ENCODE results near the gene SLC7A4.
"Not testable (repeated sequence)": the region's sequence is repeated elsewhere in the genome, so short reads cannot be mapped to it uniquely, and the experiment has no call there.

The SLC7A4 gene

DNA sequence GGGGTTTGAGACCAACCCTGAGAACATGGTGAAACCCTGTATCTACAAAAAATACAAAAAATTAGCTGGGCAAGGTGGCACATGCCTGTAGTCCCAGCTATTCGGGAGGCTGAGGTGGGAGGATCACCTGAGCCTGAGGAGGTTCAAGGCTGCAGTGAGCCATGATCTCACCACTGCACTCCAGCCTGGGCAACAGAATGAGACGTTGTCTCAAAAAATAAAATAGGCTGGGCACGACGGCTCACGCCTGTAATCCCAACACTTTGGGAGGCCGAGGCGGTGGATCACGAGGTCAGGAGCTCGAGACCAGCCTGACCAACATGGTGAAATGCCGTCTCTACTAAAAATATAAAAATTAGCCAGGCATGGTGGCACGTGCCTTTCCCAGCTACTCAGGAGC lies 32.1 kb upstream of the SLC7A4 start:
- not testable (repeated sequence) for DNase-seq

DNA sequence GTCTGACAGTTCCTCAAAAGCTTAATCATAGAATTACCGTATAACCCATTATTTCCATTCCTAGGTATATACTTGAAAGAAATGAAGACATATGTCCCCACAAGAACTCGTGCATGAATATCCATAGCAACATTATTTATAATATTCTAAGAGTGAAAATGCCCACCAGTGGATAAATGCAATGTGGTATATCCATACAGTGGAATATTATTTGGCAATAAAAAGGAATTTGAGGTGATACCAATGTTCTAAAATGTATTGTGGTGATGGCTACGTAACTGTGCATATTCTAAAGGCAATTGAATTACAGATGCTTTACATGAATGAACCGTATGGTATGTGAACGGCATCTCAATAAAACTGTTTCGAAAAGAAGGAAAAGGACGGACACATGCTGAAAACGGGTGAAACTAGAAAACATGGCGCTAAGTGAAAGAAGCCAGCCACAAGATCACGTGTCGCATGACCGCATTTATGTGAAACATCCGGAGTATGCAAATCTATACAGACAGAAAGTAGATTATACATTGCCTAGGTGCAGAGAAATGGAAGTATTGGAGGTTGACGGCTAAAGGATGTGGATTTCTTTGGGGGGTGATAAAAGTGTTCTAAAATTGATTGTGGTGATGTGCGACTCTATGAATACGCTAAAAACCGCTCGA lies 29.4 kb upstream of the SLC7A4 start:
- DNase-seq, result not testable (repeated sequence)

DNA sequence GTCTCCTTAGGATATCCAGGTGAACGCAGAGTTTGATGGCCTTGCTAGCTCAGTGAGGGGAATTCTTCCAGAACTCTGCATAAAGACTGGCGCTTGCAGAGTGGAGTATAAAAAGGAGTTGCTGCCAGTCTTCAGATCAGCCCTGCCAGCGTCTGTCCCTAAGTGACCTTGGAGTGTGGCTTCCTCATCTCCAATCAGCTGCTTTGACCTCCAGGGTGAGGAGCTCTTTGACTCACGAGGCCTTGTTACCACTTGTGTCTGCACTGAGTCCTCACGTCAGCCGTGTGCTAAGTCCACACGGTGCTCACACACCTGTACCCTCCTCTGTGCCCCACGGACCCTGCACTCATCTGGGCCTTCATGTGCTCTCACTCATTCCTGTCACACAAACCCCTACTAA lies 28.0 kb upstream of the SLC7A4 start:
- not testable (repeated sequence) for DNase-seq

DNA sequence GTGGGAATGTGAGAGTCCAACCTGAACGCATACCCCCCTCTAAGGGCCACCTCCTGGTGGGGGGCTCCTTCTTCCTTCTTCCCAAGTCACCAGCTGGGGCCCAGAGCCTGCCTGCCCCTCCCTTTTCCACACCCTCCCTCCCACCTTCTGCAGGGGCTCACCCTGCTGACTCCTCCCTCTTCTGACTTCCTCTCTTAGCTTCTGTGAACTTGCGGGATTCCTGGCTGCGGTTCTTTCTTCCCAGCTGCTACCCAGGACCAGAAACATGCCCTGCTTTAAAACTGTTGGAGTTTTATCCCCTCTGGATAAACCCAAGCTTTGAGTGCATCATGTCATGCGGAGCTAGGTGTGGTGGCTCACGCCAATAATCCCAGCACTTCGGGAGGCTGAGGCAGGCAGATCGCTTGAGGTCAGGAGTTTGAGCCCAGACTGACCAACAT lies 23.5 kb upstream of the SLC7A4 start:
- no peak for DNase-seq

DNA sequence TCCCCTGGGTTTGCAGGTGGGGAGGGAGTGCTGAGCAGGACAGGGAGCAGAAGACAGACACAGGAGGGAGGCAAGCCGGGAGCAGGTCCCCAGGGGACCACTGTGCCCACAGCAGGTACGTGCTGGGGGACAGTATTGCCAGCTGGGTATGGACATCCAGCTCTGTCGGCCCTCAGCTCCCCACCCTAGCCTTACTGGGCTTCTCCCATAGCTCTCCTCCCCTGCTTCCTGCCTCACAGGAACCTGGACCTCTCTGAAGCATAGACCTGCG lies 23.1 kb upstream of the SLC7A4 start:
- DNase-seq, result no peak

DNA sequence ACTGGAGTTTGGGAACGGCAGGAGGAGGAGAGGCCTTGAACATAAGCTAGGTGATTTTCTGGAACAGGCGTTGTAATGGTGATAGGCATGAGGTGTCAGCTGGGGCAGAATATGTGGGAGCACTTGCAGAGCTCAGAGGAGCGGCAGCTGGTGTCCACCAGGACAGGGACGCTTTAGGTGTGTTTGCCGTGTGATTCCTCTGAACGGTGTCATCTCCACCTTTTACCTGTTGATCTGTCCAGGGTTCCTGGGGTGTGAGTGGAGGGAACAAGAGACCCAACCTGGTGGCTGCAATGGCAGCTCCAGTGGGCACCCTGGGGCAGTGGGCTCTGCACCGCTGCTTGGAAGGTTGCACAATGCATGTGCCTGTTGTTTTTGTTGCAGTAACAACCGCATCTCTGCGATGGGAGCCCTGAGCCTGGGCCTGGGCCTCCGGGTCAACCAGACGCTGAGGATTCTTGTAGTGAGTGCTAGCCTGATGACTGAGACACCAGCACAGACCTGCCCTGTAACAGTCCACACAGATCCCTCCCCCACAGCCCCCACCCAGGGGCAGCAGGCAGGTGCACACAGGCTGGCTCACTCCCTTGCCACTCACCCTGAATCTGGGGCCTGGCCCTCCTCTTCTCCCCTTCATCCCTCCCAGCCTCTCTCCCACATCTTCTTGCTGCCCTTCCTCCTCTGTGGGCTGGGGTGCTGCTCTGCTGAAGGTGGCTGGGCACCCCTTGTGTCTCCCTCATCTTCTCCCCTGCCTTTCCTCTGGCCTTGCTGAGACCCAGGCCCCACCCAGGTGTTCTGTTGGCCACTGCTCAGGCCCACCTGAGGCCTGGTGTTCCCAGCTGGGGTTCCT lies 22.6 kb upstream of the SLC7A4 start:
- DNase-seq, result no peak

DNA sequence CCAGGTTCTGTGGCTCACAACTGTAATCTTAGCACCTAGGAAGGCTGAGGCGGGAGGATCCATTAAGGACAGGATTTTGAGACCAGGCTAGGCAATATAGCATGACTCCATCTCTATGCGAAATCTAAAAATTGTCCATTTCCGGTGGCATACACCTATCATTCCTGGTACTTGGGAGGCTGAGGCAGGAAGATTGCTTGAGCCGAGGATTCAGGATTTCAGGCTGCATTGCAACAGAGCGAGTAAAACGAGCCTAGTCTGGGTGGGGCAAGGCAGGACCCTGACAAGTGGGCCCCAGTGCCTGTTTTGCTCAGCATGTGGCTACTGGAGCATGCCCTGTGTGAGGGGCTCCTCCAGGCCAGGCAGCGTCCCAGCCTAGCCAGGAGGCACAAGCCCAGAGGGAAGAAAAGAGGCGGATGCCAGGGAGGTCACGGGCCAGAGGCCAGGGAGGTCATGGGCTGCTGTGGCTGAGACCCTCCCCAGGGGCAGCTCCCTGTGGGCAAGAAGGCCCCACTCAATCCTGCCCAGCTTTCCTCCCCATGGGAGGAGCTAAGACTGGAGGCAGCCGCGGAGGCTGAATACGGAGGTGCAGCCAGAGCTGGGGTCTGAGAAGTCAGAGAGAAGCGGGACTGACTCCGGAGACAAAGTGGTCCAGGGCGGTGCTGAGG lies 21.8 kb upstream of the SLC7A4 start:
- no peak for DNase-seq

DNA sequence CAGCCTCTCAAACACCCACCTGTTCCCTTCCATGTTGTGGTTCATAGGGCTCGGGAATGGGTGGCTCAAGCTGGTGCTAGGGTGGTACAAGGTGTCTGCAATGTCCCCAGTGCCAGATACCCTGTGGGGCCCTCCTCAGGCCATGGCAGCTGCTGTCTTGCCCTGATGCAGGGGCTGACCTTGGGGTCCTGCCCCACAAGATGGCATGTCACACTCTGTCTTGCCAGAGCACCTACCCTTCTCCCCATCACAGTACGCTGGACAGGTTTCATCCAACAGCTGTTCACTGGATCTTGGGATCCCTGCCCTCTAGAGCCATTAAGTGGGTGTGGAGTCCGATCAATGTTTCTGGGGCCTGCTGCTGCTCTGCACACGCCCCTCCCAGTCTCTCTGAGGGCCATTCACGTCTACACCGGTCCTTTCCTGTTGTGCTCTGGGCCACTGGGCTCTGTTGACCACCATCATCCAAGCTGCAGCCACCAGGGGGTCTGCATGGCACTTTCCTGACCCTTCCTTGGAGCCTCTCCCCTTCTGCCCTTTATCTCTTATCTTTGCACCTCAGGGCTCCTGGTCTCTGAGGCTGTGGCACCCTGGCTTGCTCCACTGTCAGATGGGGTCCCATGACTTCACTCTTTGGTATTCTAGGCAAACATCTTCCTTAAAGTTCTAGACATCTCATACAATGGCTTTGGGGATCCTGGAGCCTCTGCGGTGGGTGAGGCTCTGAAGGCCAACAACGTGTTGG lies 20.5 kb upstream of the SLC7A4 start:
- no peak for DNase-seq

DNA sequence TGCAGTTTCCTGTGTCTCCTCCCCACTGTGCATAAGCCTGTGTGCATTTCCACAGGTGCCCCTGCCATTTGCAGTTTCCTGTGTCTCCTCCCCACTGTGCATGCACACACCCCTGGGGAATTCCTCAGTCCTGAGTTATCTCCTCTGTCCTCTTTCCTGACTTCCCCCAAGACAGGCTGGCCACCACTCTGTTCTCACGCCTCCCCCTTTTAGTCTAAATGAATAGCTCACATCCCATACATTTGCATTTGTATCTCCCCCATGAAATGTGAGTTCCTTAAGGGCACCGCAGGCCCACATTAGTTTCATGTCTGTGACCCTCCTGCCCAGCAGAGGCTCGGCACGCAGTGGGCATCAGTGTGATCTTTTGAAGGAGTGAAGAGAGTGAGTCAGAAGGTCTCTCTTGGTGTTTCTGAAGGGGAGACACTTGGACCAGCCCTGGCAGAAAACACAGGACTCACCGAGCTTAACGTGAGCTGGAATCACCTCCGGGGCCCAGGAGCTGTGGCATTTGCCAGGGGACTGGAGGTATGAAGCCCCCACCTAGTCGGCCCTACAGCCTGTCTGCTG lies 19.6 kb upstream of the SLC7A4 start:
- DNase-seq, result no peak

DNA sequence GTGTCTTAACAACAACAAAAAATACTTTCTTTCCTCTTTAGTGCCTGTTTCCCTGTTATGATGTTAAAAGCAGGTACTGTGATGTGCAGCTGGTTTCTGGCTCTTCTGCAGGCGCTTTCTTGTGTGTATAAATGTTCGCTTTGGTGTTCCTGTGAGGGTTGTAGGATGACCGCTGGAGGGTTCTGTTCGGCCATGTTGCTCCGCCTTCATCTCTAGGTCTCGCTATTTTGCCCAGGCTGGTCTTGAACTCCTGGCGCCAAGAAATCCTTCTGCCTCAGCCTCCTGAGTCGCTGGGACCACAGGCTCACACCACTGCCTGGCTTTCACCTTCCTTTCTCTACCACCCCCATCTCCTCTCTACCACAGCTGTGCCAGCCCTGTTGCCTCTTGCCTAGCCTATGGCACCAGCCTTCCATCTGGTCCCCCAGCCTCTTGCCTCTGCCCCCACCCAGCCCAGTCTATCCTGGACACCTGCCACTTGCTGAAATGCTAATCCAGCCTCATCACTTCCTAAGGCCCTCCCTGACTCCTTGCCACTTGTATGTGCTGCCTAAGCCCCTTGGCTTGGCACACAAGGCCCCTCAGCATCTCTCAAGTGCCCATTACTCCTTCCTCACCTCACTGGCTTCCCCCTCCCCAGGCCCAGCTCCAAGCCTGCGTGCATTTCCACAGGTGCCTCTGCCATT lies 18.9 kb upstream of the SLC7A4 start:
- no peak for DNase-seq

DNA sequence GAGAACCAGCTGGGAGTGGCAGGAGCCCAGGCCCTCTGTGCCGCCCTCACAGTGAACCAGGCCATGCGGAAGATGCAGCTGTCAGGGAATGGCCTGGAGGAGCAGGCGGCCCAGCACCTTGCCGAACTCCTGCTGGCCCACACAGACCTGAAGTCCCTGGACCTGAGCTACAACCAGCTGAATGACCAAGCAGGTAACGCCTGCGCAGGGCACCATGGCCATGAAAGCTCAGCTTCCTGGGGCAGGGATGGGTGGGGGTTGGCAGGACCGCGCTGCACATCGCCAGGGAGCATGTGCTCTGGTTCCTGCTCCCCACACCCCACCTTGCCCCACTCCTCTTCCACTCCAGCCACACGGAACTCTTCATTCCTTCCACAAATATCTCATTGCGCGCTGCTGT lies 16.6 kb upstream of the SLC7A4 start:
- not testable (repeated sequence) for DNase-seq

DNA sequence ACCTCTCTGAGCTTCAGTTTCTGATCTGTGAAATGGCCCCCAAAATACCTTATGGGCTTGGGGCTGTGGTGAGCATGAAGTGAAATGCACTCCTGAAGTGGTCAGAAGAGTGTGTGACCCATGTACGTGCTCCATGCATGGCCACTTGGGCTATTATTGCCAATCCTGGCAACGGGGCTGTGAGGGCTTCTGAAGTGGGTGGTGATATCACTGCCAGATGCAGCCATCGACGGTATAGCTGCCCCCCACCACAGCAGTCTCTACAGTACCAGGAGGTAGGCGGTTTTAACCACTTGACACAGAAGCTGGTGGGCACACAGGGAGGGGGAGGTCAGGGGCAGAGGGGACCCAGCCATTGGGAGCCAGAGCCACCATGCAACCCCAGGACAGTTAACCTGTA lies 16.1 kb upstream of the SLC7A4 start:
- not testable (repeated sequence) for DNase-seq

DNA sequence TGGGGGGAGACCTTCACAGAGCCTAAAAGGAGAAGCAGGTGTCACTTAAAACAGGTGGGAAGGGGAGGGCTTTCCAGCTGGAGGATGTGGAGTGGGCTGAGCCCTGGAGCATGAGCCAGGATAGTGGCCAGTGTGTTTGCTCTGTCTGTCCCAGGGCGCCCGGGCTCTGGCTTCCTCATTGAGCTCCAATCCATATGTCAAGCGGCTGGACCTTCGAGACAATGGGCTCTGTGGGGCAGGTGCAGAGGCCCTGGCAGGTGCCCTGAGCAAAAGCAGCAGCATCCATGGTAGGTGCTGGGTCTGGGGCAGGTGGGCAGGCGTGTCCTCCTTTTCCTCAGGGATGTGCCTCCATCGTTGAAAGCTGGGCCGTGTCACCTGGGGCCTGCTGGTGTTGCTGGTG lies 15.4 kb upstream of the SLC7A4 start:
- DNase-seq, result no peak

DNA sequence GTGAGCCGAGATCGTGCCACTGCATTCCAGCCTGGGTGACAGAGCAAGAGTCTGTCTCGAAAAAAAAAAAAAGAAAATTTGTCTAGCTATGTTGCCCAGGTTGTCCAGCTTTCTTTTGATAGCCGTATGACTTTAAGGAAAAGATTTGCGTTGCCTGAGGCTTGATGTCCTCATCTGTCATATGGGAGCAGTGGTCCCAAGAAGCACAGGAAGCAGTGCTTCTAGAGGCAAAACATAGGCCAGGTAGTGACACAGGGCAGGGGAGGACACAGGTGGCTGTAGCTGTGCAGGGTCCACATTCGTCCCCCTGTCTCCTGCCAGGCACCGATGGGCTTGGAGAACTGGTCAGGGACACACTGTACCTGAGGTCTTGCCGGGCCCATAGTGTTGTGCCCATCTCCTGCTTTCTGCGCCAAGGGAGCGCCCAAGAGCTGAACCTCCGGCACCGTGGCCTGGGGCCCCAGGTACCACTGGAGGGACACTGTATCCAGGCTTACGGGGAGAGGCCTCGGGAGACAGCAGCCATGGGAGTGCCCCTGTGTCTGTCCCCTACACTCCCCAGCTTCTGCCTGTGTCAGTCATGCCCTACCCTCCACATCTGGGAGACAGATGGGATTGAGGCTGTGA lies 14.8 kb upstream of the SLC7A4 start:
- no peak for DNase-seq

DNA sequence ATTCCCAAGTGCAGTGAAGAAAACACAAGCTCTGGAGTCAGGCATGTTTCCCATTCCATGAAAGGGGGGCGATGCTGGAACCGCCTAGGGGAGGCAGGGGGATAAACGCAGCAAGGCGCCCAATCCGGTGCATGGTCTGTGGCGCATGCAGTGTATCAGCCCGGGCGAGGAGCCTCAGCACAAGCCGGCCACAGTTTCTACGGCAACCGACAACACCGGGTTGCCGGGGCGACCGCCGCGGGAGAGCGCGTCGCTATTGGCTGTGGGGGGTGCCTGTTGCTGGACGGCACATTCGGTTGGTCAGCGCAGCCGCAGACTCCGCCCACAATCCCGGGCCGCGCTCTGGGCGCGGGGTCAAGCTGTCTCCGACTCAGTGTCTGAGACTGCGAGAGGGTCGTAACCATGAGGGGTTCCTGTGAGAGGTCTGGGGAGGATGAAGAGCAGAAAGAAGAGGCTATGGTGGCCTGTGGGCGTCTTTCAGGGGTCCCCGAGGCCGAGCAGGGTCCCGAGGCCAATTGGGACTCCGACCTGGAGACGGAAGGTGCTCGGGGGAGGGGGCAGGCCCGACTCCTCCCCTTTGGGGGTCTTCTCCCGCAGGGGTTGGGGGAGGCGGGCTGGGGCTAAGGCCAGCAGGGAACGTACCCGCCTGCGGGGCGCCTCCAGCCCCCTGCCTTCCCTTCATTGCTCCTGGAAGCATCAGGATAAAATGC lies 13.4 kb upstream of the SLC7A4 start, which contains the start of gene LRRC74B:
TSS of gene LRRC74B (plus strand) at position 362 of the 710 bp plus-strand sequence. CDS start at position 403, 41 bp downstream.
- peak; percentile 71 to 78 for DNase-seq

DNA sequence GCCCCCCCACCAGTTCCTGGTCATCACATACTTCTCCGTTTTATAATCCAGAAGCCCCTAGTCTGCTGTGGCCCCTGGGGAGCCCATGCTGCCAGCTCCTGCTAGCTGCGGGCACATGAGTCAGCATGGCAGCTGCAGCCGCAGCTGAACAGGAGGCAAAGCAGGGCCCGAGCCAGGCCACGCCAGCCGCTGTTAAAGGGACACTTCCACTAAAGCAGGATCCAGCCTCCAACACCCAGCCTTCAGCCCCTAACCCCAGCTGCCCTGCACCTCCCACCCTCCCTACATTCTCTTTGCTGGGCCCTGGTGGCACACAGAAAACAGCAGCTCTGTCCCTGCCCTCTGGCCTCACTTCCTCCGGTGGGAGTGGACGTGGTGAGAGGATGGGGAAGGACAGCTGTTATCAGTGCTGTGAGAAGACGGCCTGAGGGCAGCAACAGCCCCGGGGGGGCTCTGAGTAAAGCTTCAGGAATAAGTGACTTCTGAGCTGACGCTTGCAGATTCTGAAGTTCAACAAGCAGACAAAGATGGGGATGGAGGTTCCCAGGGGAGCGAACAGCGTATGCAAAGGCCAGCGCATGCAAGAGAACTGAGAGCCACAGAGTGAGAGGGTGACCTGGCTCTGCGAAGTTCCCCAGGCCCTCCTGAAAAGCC lies 12.7 kb upstream of the SLC7A4 start:
- no peak for DNase-seq

DNA sequence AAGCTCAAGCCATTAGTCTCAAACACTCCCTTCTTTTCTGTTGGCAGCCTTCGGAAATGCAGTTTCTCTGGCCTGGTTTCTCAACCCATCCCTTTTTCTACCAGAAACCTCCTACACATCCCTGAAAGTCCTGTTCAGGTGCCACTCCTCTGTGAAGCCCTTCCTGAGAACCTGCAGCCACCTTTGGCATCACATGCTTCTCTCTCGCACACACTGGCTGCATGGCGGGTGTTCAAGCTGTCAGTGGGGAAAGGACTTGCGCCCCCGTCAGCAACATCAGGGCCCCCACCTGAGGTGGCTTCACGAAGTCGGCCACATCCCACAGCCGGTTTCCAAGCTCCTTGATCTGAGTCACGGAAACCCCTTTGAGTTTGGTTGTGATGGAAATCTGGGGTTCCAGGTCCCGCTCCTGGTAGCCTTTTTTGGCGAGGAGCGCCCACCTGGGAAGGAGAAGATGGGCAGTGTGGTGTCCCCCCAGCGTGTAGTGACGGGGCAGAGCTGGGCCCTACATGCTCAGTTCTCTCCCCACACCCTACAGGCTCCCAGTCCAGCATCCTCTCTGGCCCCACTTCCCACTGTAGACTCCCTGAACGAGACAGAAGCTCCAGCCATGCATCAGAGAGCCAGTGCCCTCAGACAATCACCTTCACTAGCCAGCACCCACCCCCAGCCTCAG lies 11.6 kb upstream of the SLC7A4 start:
- no peak for DNase-seq

DNA sequence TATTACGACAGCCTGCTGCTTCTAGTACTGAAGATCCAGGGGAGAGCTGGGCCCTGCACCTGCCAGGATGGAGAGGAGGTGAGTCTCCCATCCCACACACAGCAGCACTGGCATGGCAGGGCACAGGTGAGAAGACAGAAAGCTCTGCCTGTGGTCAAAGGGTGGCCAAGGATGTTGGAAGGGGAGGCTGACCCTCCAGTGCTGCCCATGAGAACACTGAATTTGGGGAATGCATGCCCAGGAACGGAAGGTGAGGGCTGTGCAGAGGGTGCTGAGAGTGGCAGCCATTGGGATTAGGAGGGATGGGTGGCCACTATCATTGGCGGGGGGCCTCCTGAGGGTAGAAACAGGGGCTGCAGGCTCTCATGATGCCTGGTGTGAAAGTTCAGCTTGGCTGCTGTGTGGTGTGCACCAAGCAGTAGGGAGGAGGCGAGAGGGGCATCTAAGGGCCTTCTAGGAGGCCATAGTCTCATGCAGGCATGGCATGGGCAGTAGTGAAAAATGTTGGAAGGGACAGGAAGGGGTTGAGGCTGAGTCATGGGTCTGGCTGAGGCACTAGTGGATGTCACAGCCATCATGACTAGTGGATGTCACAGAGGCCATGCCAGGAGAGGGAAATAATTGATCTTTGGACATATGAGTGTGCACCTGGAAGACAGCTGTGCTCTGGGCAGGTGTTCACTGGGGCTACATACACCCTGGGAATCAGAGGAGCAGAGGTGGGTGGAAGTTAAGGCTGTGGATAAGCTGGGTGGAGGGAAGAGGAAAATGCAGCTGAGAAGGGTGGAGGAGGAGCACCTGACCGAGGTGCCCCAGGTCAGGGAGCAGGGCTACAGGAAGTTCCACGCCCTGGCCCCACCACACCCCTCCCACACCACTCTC lies 10.9 kb upstream of the SLC7A4 start:
- DNase-seq, result no peak

DNA sequence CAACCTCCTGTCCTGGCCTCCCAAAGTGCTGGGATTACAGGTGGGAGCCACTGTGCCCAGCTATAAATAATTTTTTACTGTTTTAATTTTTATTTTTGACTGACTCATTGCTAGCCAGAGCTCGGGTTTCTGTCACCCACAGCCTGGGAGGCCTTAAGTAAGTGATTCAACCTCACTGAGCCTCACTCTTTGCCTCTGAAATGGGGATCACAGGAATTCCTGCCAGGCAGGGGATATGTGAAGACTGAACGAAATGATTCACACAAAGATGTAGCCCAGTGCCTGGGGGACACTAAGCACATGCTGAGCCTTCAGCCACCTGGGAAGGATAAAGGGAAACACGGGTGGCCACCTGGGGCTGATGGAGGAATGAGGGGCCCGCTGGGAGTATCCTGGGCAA lies 9.6 kb upstream of the SLC7A4 start:
- no peak for DNase-seq

Measured in CD4-positive, alpha-beta T cell treated with Interferon alpha-2 for 1 hour (primary cell).